NCI-H345 treated with DMSO at 0.1 percent for 48 hours (cell line): ENCODE results near the gene ANKDD1A.

ENCODE experiments used
- DNase-seq: peaks from one replicate; lab custom pipeline; 2025; ENCODE audit not compliant: unreplicated experiment; lab: John Stamatoyannopoulos, UW

The ANKDD1A gene

GRCh38 chr15:64895285-64896065, 16.2 kb upstream of the ANKDD1A start:
- no peak for DNase-seq

- no peak for DNase-seq
Measured at GRCh38 chr15:64896371-64897069, 15.2 kb upstream of the ANKDD1A start.

- no peak for DNase-seq
Measured at GRCh38 chr15:64897345-64897985, 14.2 kb upstream of the ANKDD1A start.

- DNase-seq = no peak
Measured at GRCh38 chr15:64898406-64898805, 13.3 kb upstream of the ANKDD1A start.

- no peak for DNase-seq
Measured at GRCh38 chr15:64901141-64901540, 10.6 kb upstream of the ANKDD1A start.

GRCh38 chr15:64901914-64902313, 9.8 kb upstream of the ANKDD1A start:
- DNase-seq = no peak

DNA sequence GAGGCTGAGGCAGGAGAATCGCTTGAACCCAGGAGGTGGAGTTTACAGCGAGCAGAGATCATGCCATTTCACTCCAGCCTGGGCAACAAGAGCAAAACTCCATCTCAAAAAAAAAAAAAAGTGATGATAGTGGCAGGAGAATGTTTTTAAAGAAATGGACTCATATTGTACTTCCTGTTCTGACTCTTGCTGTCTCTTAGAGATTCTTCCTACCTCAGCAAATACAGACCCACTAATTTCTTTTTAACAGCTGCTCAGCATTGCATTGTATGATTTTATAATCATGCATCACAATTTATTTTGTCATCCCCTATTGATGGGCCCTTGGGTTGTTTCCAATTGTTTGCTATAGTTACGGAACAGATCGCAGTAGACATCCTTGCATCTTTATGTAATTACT, 8.8 kb upstream of the ANKDD1A start:
- no peak for DNase-seq

GRCh38 chr15:64903326-64903950, 8.3 kb upstream of the ANKDD1A start:
- DNase-seq = no peak

DNA sequence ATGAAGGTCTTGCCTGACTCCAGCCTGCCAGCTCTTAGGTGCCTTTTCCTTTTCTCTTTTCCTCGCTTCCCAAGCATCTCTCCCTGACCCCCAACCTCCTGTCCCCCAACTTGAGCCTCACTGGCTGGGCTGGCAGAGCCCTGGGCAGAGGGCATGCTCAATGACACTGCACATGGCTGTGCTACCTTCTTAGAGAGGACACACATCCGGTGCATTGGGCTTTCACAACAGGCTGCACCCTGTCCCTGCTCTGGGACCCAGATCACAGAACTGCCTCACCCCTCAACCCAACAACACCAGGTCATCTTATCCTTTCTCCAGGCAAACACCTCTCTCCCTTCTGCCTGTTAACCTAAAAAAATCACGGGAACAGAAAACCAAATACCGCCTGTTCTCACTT, 7.5 kb upstream of the ANKDD1A start:
- no peak for DNase-seq

DNA sequence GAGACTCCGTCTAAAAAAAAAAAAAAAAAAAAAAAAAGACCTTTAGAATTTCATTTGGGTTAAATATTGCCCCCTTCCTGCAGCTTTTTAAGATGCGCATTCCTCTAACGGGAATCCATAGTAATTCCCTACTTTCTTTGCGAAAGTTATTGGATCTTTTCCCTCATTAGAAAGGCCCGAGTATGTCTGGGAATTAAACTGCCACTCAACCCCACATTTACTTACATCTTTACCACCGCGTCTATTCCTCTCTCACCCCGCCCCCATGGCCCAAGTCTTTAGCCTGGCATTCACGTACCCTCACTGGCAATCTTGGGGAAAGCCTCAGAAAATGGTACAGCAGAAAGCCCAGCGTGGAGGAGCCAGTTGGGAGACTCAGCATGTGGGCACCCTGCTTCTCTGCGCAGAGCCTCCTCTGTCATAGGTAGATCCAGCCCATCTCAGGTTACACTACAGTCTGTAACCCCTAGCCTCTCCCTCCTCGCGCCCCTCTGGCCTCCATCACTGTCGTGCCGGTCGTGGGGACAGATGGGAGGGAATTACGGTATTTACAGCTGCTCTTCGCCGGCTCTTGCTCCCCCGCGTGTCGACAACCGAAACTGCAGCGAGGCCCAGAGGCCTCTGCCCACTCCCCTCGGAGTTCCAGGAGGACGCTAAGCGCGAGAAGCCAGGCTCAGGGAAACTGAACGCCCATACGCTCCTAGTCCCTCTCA, 6.4 kb upstream of the ANKDD1A start:
- no peak for DNase-seq

DNA sequence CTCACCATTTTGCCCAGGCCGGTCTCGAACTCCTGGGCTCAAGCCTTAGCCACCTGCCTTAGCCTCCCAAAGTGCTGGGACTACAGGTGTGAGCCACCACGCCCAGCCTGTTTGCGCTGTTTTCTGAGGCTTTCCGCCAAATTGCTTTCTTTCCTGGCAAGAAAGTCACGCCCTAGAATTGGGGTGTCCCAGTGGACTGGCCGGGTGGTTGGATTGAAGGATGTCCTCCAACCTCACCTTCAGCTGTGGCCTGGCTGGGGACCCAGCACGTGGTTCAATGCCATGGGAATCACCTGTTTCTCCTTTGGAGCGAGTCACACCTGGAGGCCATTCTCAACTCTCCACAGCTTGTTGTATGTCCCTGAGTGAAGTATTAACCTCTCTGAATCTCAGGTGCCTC, 5.8 kb upstream of the ANKDD1A start:
- no peak for DNase-seq

- no peak for DNase-seq
Measured at GRCh38 chr15:64906402-64906801, 5.3 kb upstream of the ANKDD1A start.

GRCh38 chr15:64907991-64908390, 3.7 kb upstream of the ANKDD1A start:
- DNase-seq = no peak

DNA sequence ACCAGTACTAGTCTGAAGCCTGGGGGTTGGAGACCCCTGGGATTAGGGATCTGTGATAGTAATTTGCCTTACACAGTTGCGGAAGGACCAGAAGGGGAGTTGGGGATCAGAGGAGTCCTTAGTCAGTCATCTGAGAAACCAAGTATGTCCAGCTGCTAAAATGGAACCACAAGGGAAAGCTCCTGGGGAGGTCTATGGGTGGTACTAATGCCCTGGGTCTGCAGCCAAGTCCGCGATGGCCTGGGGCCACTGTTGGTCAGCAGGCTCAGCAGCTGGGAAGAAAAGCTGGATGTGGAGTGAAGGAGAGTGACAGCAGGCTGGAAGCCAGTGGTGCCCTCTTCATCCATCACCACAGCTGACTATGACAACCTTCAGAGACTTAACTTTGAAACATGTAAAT, 2.2 kb upstream of the ANKDD1A start:
- DNase-seq = no peak

- DNase-seq = no peak
Measured at GRCh38 chr15:64912379-64913325, 950 bp downstream of the ANKDD1A start.

- no peak for DNase-seq
Measured at GRCh38 chr15:64915518-64916227, 4.0 kb downstream of the ANKDD1A start.

- no peak for DNase-seq
Measured at GRCh38 chr15:64916365-64916764, 4.7 kb downstream of the ANKDD1A start.

DNA sequence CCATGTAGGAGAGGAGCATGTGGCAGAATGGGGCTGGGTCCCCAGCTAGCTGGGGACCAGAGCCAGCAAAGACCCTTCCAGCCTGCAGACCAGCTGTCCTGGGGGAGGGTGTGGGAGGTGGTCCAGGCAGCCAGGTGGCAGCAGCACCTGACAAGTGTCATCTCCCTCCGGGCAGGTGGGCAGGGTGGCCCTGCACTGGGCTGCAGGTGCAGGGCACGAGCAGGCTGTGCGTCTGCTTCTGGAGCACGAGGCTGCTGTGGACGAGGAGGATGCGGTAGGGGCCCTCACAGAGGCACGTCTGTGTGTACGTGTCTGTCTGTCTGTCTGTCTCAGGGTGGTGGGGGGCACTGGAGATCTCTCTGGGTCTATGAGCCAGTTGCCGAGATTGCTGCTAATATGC, 5.5 kb downstream of the ANKDD1A start:
- no peak for DNase-seq

- no peak for DNase-seq
Measured at GRCh38 chr15:64919721-64920120, 8.0 kb downstream of the ANKDD1A start.
